NCI-H526 treated with DMSO at 0.1 percent for 48 hours (cell line): ENCODE results near the gene NPY4R2.
"Not testable (repeated sequence)": the region's sequence is repeated elsewhere in the genome, so short reads cannot be mapped to it uniquely, and the experiment has no call there.

ENCODE experiments used
- DNase-seq: peaks from one replicate; lab custom pipeline; 2025; lab: John Stamatoyannopoulos, UW

NPY4R2 gene

GRCh38 chr10:47918475-47918874 is at the start of gene NPY4R2:
Gene NPY4R2, plus strand, starts transcription at chr10:47918662. Its CDS starts 3,326 bp downstream, at chr10:47921988.
- not testable (repeated sequence) for DNase-seq

GRCh38 chr10:47870887-47871286 is 47.6 kb upstream of the NPY4R2 start:
- not testable (repeated sequence) for DNase-seq

- DNase-seq: not testable (repeated sequence)
Measured at GRCh38 chr10:47871485-47872180, 46.8 kb upstream of the NPY4R2 start.

- DNase-seq: not testable (repeated sequence)
Measured at GRCh38 chr10:47872236-47872635, 46.2 kb upstream of the NPY4R2 start.

- DNase-seq: not testable (repeated sequence)
Measured at GRCh38 chr10:47884239-47884638, 34.2 kb upstream of the NPY4R2 start.

GRCh38 chr10:47884934-47885333 is 33.5 kb upstream of the NPY4R2 start:
- DNase-seq: not testable (repeated sequence)

- not testable (repeated sequence) for DNase-seq
Measured at GRCh38 chr10:47886356-47886755, 32.1 kb upstream of the NPY4R2 start.

GRCh38 chr10:47886827-47887226 is 31.6 kb upstream of the NPY4R2 start:
- not testable (repeated sequence) for DNase-seq

GRCh38 chr10:47890737-47891136 is 27.7 kb upstream of the NPY4R2 start:
- DNase-seq: not testable (repeated sequence)

GRCh38 chr10:47892494-47893261 is 25.8 kb upstream of the NPY4R2 start:
- DNase-seq: not testable (repeated sequence)

- not testable (repeated sequence) for DNase-seq
Measured at GRCh38 chr10:47894571-47894970, 23.9 kb upstream of the NPY4R2 start.

- DNase-seq: not testable (repeated sequence)
Measured at GRCh38 chr10:47897813-47898212, 20.6 kb upstream of the NPY4R2 start.

GRCh38 chr10:47909333-47909732 is 9.1 kb upstream of the NPY4R2 start:
- not testable (repeated sequence) for DNase-seq

- not testable (repeated sequence) for DNase-seq
Measured at GRCh38 chr10:47910486-47910885, 8.0 kb upstream of the NPY4R2 start.

GRCh38 chr10:47914052-47914451 is 4.4 kb upstream of the NPY4R2 start:
- not testable (repeated sequence) for DNase-seq

- DNase-seq: not testable (repeated sequence)
Measured at GRCh38 chr10:47915849-47916548, 2.5 kb upstream of the NPY4R2 start.

GRCh38 chr10:47920610-47921009 is 2.1 kb downstream of the NPY4R2 start:
- DNase-seq: not testable (repeated sequence)

- not testable (repeated sequence) for DNase-seq
Measured at GRCh38 chr10:47922503-47922902, 4.0 kb downstream of the NPY4R2 start.

GRCh38 chr10:47924628-47925027 is 6.2 kb downstream of the NPY4R2 start:
- DNase-seq: not testable (repeated sequence)

- DNase-seq: not testable (repeated sequence)
Measured at GRCh38 chr10:47927147-47927916, 8.9 kb downstream of the NPY4R2 start.

- not testable (repeated sequence) for DNase-seq
Measured at GRCh38 chr10:47928225-47928624, 9.8 kb downstream of the NPY4R2 start.

GRCh38 chr10:47932824-47933223 is 14.4 kb downstream of the NPY4R2 start:
- not testable (repeated sequence) for DNase-seq
